Neural cell (in vitro differentiated cells): ENCODE measurements around the gene KRT85. TPM values are rescaled to one million over a fixed set of nuclear protein-coding genes. Genes with fewer than 3 reads are reported as not detected.

Source experiments
- H2AFZ ChIP-seq: fragments of 200-600, 300-800 bp; sonication (generic), shearing (Covaris generic); 2 replicates; pipeline ENCODE4 v1.6.0; 2014; ENCODE audit warnings: low read depth, mild to moderate bottlenecking, antibody characterized with exemption, low read length, moderate library complexity
- H3F3A ChIP-seq: fragments of 200-600 bp; shearing (Covaris generic); 2 replicates; pipeline ENCODE4 v1.6.1; 2016; ENCODE audit warnings: mild to moderate bottlenecking, moderate library complexity, mixed read lengths, antibody characterized with exemption, low read length; ENCODE audit not compliant: insufficient read depth, poor library complexity, severe bottlenecking
- H3K27ac ChIP-seq: fragments of 200-600, 300-800 bp; sonication (generic), shearing (Covaris generic); 2 replicates; pipeline ENCODE4 v1.5.1; 2014; ENCODE audit warnings: mild to moderate bottlenecking, low read length, moderate library complexity
- H3K27me3 ChIP-seq: fragments of 300-800, 200-600 bp; sonication (generic), shearing (Covaris generic); 2 replicates; pipeline ENCODE4 v1.6.0; 2014; ENCODE audit warnings: mild to moderate bottlenecking, low read depth, low read length, moderate library complexity; ENCODE audit not compliant: insufficient read depth
- H3K36me3 ChIP-seq: fragments of 300-800, 200-600 bp; sonication (generic), shearing (Covaris generic); 2 replicates; pipeline ENCODE4 v1.5.1; 2014; ENCODE audit warnings: mild to moderate bottlenecking, antibody characterized with exemption, low read length, moderate library complexity; ENCODE audit not compliant: insufficient read depth
- H3K4me2 ChIP-seq: fragments of 300-800, 200-600 bp; sonication (generic), shearing (Covaris generic); 2 replicates; pipeline ENCODE4 v1.6.0; 2014; ENCODE audit warnings: mild to moderate bottlenecking, low read length
- H3K4me3 ChIP-seq: fragments of 300-800, 200-600 bp; sonication (generic), shearing (Covaris generic); 2 replicates; pipeline ENCODE4 v1.5.1; 2014; ENCODE audit warnings: mild to moderate bottlenecking, low read length, moderate library complexity
- H3K79me2 ChIP-seq: fragments of 200-600 bp; shearing (Covaris generic); replicated peaks from 2 replicates; pipeline ENCODE4 v1.6.0; 2014; ENCODE audit warnings: mild to moderate bottlenecking, low read length, moderate library complexity; ENCODE audit not compliant: insufficient read depth
- H3K9ac ChIP-seq: fragments of 300-800, 200-600 bp; sonication (generic), shearing (Covaris generic); 2 replicates; pipeline ENCODE4 v1.6.1; 2016; ENCODE audit warnings: mild to moderate bottlenecking, low read length, mixed read lengths
- H3K9me2 ChIP-seq: fragments of 200-600 bp; shearing (Covaris generic); 2 replicates; pipeline ENCODE4 v1.6.1; 2016; ENCODE audit warnings: mild to moderate bottlenecking, low read length, mixed read lengths; ENCODE audit not compliant: insufficient read depth
- H3K9me3 ChIP-seq: fragments of 200-600, 300-800 bp; sonication (generic), shearing (Covaris generic); 2 replicates; pipeline ENCODE4 v1.6.1; 2016; ENCODE audit warnings: mild to moderate bottlenecking, mixed run types, low read length, moderate library complexity, mixed read lengths
- H4K20me1 ChIP-seq: fragments of 200-600 bp; shearing (Covaris generic); 2 replicates; pipeline ENCODE4 v1.6.1; 2016; ENCODE audit warnings: mild to moderate bottlenecking, mixed run types; ENCODE audit not compliant: insufficient read depth
- CTCF ChIP-seq: fragments of 450-650 bp; IDR thresholded peaks from 2 replicates; pipeline ENCODE4 v1.5.1; 2014; ENCODE audit warnings: antibody characterized with exemption, mild to moderate bottlenecking, moderate library complexity; ENCODE audit not compliant: poor library complexity, severe bottlenecking
- EP300 ChIP-seq: fragments of 450-650 bp; conservative IDR thresholded peaks from 2 replicates; pipeline ENCODE4 v1.6.1; 2014; ENCODE audit warnings: antibody characterized with exemption, mild to moderate bottlenecking, moderate library complexity; ENCODE audit not compliant: poor library complexity, severe bottlenecking
- EZH2 ChIP-seq: fragments of 200-600, 300-800 bp; shearing (Covaris generic), sonication (generic); IDR thresholded peaks from 2 replicates; pipeline ENCODE4 v1.6.1; 2014; ENCODE audit warnings: antibody characterized with exemption, low read length, borderline replicate concordance, mild to moderate bottlenecking; ENCODE audit not compliant: insufficient read depth, poor library complexity, severe bottlenecking
- MXI1 ChIP-seq: fragments of 450-650 bp; conservative IDR thresholded peaks from 2 replicates; pipeline ENCODE4 v1.6.1; 2014; ENCODE audit warnings: antibody characterized with exemption, mild to moderate bottlenecking; ENCODE audit not compliant: poor library complexity, severe bottlenecking
- POLR2AphosphoS5 ChIP-seq: IDR thresholded peaks from 2 replicates; pipeline ENCODE4 v1.6.1; 2012
- RAD21 ChIP-seq: fragments of 450-650 bp; conservative IDR thresholded peaks from 2 replicates; pipeline ENCODE4 v1.6.1; 2014; ENCODE audit warnings: antibody characterized with exemption, mild to moderate bottlenecking, moderate library complexity
- REST ChIP-seq: IDR thresholded peaks from 2 replicates; pipeline ENCODE4 v1.6.1; 2012; ENCODE audit warnings: borderline replicate concordance
- SMC3 ChIP-seq: fragments of 450-650 bp; conservative IDR thresholded peaks from 2 replicates; pipeline ENCODE4 v1.6.1; 2014; ENCODE audit warnings: antibody characterized with exemption, mild to moderate bottlenecking, moderate library complexity; ENCODE audit not compliant: poor library complexity
- TAF1 ChIP-seq: IDR thresholded peaks from 2 replicates; pipeline ENCODE4 v1.6.1; 2012; ENCODE audit warnings: low read depth
- polyA plus RNA-seq: library from polyadenylated mRNA; depleted of rRNA; stranded (reverse); fragments of >200 nt; gene quantifications from 2 replicates; pipeline ENCODE4 v1.2.3, GENCODE V29; 2014

KRT85 gene
- polyA plus RNA-seq, 1 donor from 2014 or later, result not detected

- no peaks in the 10 kb centered on the region for H3K36me3 ChIP-seq
- H3F3A ChIP-seq, result no peaks in the 10 kb centered on the region
- H3K79me2 ChIP-seq, result no peaks in the 10 kb centered on the region
- H3K4me3 ChIP-seq, result no peak overlapping the region
- H3K27ac ChIP-seq, result no peak overlapping the region
- no peaks in the 10 kb centered on the region for H4K20me1 ChIP-seq
- no peaks in the 10 kb centered on the region for H3K9me2 ChIP-seq
- H3K9me3 ChIP-seq, result no peaks in the 10 kb centered on the region
- no peak overlapping the region for H3K9ac ChIP-seq
- TF ChIP-seq EZH2 (no peak), RAD21 (no peak), POLR2AphosphoS5 (no peak), TAF1 (no peak), SMC3 (no peak), REST (no peak), CTCF (no peak), MXI1 (no peak), EP300 (no peak)
- no peak overlapping the region for H3K4me2 ChIP-seq
- no peaks in the 10 kb centered on the region for H3K27me3 ChIP-seq
- H2AFZ ChIP-seq, result no peak overlapping the region
Measured at GRCh38 chr12:52327830-52328500, 39.3 kb downstream of the KRT85 start.

- no peaks in the 10 kb centered on the region for H3K36me3 ChIP-seq
Measured at GRCh38 chr12:52327052-52327829, 40.0 kb downstream of the KRT85 start.

More at GRCh38 chr12:52327052-52327829, 40.0 kb downstream of the KRT85 start:
- Histone ChIP-seq H2AFZ (no peak overlapping the region), H3K27me3 (no peaks in the 10 kb centered on the region), H3K27ac (no peak overlapping the region), H3F3A (no peaks in the 10 kb centered on the region), H3K4me2 (no peak overlapping the region), H4K20me1 (no peaks in the 10 kb centered on the region), H3K79me2 (no peaks in the 10 kb centered on the region), H3K9me2 (no peaks in the 10 kb centered on the region), H3K9ac (no peak overlapping the region), H3K9me3 (no peaks in the 10 kb centered on the region), H3K4me3 (no peak overlapping the region)
- TF ChIP-seq TAF1 (no peak), MXI1 (no peak), RAD21 (peak; percentile 31), CTCF (peak; percentile 47), EP300 (no peak), SMC3 (peak; percentile 50)
